HG02571 (cell line): ENCODE measurements around the gene SPATA9.
"Not testable (repeated sequence)": the region's sequence is repeated elsewhere in the genome, so short reads cannot be mapped to it uniquely, and the experiment has no call there.

ENCODE experiments used
- ATAC-seq: cut with Tn5 transposase; IDR thresholded peaks from one replicate; pipeline ENCODE4 v1.9.1; 2021; ENCODE audit warnings: mild to moderate bottlenecking, moderate library complexity; ENCODE audit not compliant: unreplicated experiment

The SPATA9 gene

DNA sequence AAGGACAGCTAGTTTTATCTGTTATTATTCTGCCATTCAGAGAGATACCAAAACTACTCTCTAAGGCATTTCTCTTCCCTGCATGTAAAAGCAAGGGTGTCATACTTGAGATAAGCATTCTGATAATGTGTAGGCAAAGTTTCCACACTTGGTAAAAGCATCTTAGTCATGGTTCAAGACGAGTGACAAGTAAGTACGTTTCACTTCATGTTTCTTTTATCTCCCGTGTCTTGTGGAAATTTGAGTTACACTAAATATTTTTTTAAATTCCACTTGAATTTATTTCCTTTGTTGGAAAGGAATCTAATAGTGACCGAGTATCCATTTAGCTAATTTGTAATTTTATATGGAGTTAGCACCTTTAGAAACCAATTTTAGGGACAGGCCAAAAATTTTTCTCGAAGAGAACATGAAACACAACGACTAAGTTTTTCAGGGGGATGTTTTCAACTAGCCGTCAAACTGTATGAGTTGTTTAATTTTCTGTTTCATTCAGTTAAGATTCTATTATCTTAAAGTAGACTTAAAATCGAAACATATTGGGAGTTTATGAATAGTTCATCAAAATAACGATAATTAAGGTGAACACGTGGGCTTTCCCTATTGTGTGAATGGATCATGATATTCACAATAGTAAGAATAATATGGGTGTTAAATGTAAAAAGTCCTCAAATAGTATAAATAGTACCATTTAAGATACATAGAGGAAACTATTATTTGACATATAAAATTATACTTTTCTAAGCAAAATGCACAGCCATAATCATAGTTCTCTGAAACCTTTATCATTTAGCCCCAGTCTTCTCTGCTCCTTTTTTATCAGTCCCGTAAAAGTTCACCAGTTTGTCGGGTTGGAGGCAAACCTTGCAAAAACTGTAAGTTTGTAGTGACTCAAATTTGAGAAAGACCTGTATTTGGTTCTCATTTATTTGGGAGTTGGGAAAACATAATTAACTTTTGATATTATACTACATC, 34.6 kb downstream of the SPATA9 start:
- no peak for ATAC-seq

- peak; percentile 96 for ATAC-seq
Measured at GRCh38 chr5:95646569-95647431, 36.0 kb downstream of the SPATA9 start, which contains the start of gene RFESD. RFESD (plus strand) TSS chr5:95646777; CDS start chr5:95652272, 5,495 bp downstream.

DNA sequence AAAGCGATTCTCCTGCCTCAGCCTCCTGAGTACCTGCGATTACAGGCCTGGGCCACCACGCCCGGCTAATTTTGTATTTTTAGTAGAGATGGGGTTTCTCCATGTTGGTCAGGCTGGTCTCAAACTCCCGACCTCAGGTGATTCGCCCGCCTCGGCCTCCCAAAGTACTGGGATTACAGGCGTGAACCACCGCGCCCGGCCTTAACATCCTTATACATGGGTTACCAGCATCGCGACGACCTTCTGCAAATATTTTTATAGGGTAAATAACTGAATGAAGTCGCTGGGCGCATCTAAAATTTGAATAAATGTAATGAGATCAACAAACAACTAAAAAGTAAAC, 36.6 kb downstream of the SPATA9 start:
- not testable (repeated sequence) for ATAC-seq

- ATAC-seq = no peak
Measured at GRCh38 chr5:95644351-95645042, 38.3 kb downstream of the SPATA9 start.

GRCh38 chr5:95643152-95643551, 39.6 kb downstream of the SPATA9 start:
- no peak for ATAC-seq

DNA sequence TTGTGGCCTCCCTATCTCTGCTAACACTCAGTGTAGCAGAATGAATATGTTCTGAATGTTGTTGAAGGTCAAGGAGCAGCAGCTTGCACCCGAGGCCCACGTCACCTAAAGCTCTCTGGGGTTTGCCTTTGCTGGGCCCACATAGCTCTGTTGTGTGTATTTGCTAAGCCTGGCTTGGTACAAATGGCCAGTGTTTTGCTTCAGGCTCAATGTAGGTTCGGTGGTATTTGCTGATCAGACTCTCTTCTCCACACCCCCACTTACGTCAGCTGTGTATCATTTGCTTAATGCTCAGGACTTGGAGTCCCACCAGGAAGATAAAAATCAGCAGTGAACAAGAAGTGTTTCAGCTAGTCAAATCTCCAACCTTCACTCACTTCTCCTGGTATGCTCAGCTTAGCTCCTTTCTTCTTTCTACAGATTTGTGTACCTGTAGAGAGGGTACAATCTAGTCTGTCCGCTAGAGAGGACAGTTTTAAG, 41.0 kb downstream of the SPATA9 start:
- no peak for ATAC-seq

DNA sequence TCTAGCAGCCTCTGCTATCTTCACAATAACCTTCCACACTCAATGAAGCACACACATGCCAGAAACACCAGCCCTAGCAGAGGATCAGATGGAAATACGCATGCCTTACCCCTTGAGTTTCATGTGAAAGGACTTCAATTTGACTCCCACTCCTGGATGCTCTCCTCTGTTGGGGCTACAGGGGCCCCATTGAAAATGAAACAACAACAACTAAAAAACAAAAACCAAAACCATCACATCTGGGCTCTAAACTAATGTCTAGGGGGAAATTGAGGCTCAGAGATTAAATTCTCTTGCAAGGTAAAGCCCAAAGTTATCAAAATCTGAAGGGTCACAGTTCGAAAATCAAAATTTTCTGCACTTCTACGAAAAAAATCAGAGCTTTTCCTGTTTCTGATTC, 44.2 kb downstream of the SPATA9 start:
- no peak for ATAC-seq

DNA sequence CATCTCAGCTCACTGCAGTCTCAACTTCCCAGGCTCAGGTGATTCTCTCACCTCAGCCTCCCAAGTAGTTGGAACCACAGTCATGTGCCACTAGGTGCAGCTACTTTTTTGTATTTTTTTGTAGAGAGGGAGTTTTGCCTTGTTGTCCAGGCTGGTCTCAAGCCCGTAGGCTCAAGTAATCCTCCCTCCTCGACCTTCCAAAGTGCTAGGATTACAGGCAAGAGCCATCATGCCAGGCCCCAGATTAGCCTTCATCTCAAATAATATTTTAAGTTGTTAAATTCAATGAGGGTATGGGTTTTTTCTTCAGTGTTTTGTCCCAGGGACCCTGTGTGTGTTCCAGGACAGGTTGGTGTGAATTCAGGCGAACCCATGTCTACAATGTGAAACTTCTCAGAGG, 48.7 kb downstream of the SPATA9 start:
- ATAC-seq = no peak

DNA sequence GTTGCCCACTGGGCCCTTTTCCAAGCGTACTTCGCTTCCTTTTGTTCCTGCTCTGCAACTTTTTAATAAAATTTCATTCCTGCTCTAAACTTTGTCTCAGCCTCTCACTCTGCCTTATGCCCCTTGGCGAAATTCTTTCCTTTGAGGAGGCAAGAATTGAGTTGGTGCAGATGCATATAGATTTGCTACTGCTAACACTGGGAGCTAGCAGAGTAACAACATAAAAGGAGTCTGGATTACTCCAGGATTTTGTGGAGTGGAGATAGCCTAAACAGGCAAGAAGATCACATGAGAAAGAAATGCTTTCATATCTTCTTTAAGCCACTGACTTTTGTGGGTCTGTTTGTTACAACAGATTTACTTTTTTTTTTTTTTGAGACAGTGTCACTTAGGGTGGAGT, 49.1 kb downstream of the SPATA9 start:
- no peak for ATAC-seq

- ATAC-seq = not testable (repeated sequence)
Measured at GRCh38 chr5:95632942-95633341, 49.8 kb downstream of the SPATA9 start.

GRCh38 chr5:95631991-95632675, 50.7 kb downstream of the SPATA9 start:
- ATAC-seq = peak; percentile 72

GRCh38 chr5:95631255-95631958, 51.4 kb downstream of the SPATA9 start:
- ATAC-seq = no peak

GRCh38 chr5:95630394-95630917, 52.3 kb downstream of the SPATA9 start:
- no peak for ATAC-seq

- ATAC-seq = no peak
Measured at GRCh38 chr5:95628933-95629332, 53.9 kb downstream of the SPATA9 start.

GRCh38 chr5:95627971-95628810, 54.6 kb downstream of the SPATA9 start:
- no peak for ATAC-seq

GRCh38 chr5:95626701-95627100, 56.1 kb downstream of the SPATA9 start:
- ATAC-seq = no peak

GRCh38 chr5:95624368-95624767, 58.4 kb downstream of the SPATA9 start:
- no peak for ATAC-seq

- ATAC-seq = no peak
Measured at GRCh38 chr5:95623706-95624105, 59.1 kb downstream of the SPATA9 start.
